Suppressor macrophage treated with lipopolysaccharide for 4 hours (primary cell): ENCODE data around the gene GPLD1.
"Not testable (repeated sequence)": the region's sequence is repeated elsewhere in the genome, so short reads cannot be mapped to it uniquely, and the experiment has no call there.

Source experiments
- DNase-seq: peaks from one replicate; pipeline ENCODE4 v3.0.0-alpha.2; 2020

The GPLD1 gene

GRCh38 chr6:24451581-24452388 lies 37.6 kb downstream of the GPLD1 start:
- no peak for DNase-seq

- DNase-seq = no peak
Measured at GRCh38 chr6:24448828-24449525, 40.4 kb downstream of the GPLD1 start.

- DNase-seq = no peak
Measured at GRCh38 chr6:24448396-24448795, 41.0 kb downstream of the GPLD1 start.

- no peak for DNase-seq
Measured at GRCh38 chr6:24446670-24447069, 42.7 kb downstream of the GPLD1 start.

- DNase-seq = no peak
Measured at GRCh38 chr6:24445704-24446103, 43.7 kb downstream of the GPLD1 start.

- no peak for DNase-seq
Measured at GRCh38 chr6:24444588-24444987, 44.8 kb downstream of the GPLD1 start.

GRCh38 chr6:24441599-24441904 lies 47.8 kb downstream of the GPLD1 start:
- no peak for DNase-seq

GRCh38 chr6:24440897-24441598 lies 48.3 kb downstream of the GPLD1 start:
- no peak for DNase-seq

- no peak for DNase-seq
Measured at GRCh38 chr6:24439858-24440539, 49.4 kb downstream of the GPLD1 start.

- DNase-seq = no peak
Measured at GRCh38 chr6:24436979-24437378, 52.4 kb downstream of the GPLD1 start.

GRCh38 chr6:24432611-24433010 lies 56.8 kb downstream of the GPLD1 start:
- no peak for DNase-seq

GRCh38 chr6:24431045-24431451 lies 58.3 kb downstream of the GPLD1 start:
- DNase-seq = peak; percentile 64

- no peak for DNase-seq
Measured at GRCh38 chr6:24430086-24430485, 59.3 kb downstream of the GPLD1 start.

GRCh38 chr6:24429146-24429545 lies 60.2 kb downstream of the GPLD1 start:
- DNase-seq = peak; percentile 10

GRCh38 chr6:24428615-24429014 lies 60.8 kb downstream of the GPLD1 start:
- DNase-seq = peak; percentile 5

GRCh38 chr6:24426729-24427446 lies 62.5 kb downstream of the GPLD1 start:
- DNase-seq = no peak

- no peak for DNase-seq
Measured at GRCh38 chr6:24425091-24425490, 64.3 kb downstream of the GPLD1 start.

GRCh38 chr6:24419526-24419925 lies 69.9 kb downstream of the GPLD1 start:
- DNase-seq = no peak

GRCh38 chr6:24415753-24416152 lies 73.6 kb downstream of the GPLD1 start:
- no peak for DNase-seq

- not testable (repeated sequence) for DNase-seq
Measured at GRCh38 chr6:24414531-24414930, 74.8 kb downstream of the GPLD1 start.

- no peak for DNase-seq
Measured at GRCh38 chr6:24412294-24412693, 77.1 kb downstream of the GPLD1 start.

GRCh38 chr6:24410622-24411021 lies 78.8 kb downstream of the GPLD1 start:
- no peak for DNase-seq
